GM12878 (cell line): ENCODE measurements around the gene NUDT3. TPM values are rescaled to one million over a fixed set of nuclear protein-coding genes. Genes with fewer than 3 reads are reported as not detected.

ENCODE experiments used
- ASH2L ChIP-seq: fragments of 300-600, 200-600 bp; sonication (generic); IDR thresholded peaks from 2 replicates; pipeline ENCODE4 v1.6.1; 2017; ENCODE audit warnings: low read depth, mild to moderate bottlenecking, borderline replicate concordance
- CBX3 ChIP-seq: fragments of 200-600 bp; sonication (generic); IDR thresholded peaks from 2 replicates; pipeline ENCODE4 v1.6.1; 2016; ENCODE audit warnings: low read depth, borderline replicate concordance
- HCFC1 ChIP-seq: fragments of 150-350 bp; IDR thresholded peaks from 2 replicates; pipeline ENCODE4 v1.6.1; 2014; ENCODE audit warnings: low read length
- IRF4 ChIP-seq: IDR thresholded peaks from 2 replicates; pipeline ENCODE4 v1.6.1; 2011; ENCODE audit warnings: low read depth, low read length
- MEF2B ChIP-seq: fragments of 450-650 bp; IDR thresholded peaks from 2 replicates; pipeline ENCODE4 v1.6.1; 2018; ENCODE audit warnings: mild to moderate bottlenecking, moderate library complexity; ENCODE audit not compliant: partially characterized antibody, poor library complexity, severe bottlenecking
- MYC ChIP-seq: IDR thresholded peaks from 2 replicates; pipeline ENCODE4 v1.6.1; 2011; ENCODE audit warnings: mild to moderate bottlenecking, low read length, moderate library complexity, inconsistent platforms; ENCODE audit not compliant: insufficient read depth, insufficient replicate concordance, insufficient read length, severe bottlenecking
- NFXL1 ChIP-seq: fragments of 450-650 bp; IDR thresholded peaks from 2 replicates; pipeline ENCODE4 v1.6.1; 2017; ENCODE audit warnings: antibody characterized with exemption, mild to moderate bottlenecking, borderline replicate concordance
- NKRF ChIP-seq: fragments of 450-650 bp; conservative IDR thresholded peaks from 2 replicates; pipeline ENCODE4 v1.6.1; 2017; ENCODE audit warnings: mild to moderate bottlenecking, moderate library complexity
- NR2C1 ChIP-seq: fragments of 450-650 bp; IDR thresholded peaks from 2 replicates; pipeline ENCODE4 v1.6.1; 2017; ENCODE audit warnings: antibody characterized with exemption, mild to moderate bottlenecking, moderate library complexity
- NR2C2 ChIP-seq: IDR thresholded peaks from 2 replicates; pipeline ENCODE4 v1.6.1; 2011; ENCODE audit warnings: borderline replicate concordance, low read depth; ENCODE audit not compliant: control insufficient read depth, insufficient read length
- PAX5 ChIP-seq: IDR thresholded peaks from 2 replicates; pipeline ENCODE4 v1.6.1; 2011; ENCODE audit warnings: low read depth, low read length, borderline replicate concordance
- PML ChIP-seq: IDR thresholded peaks from 2 replicates; pipeline ENCODE4 v1.6.1; 2012; ENCODE audit warnings: low read length, inconsistent platforms
- POLR2AphosphoS2 ChIP-seq: IDR thresholded peaks from 2 replicates; pipeline ENCODE4 v1.6.1; 2011; ENCODE audit warnings: low read depth, mild to moderate bottlenecking, low read length, improper control_type of control experiment, moderate library complexity
- RAD21 ChIP-seq: IDR thresholded peaks from 2 replicates; pipeline ENCODE4 v1.6.1; 2011; ENCODE audit warnings: mild to moderate bottlenecking, low read depth, low read length, moderate library complexity; ENCODE audit not compliant: insufficient read depth
- RAD51 ChIP-seq: fragments of 450-650 bp; IDR thresholded peaks from 2 replicates; pipeline ENCODE4 v1.6.1; 2016; ENCODE audit warnings: moderate library complexity, mild to moderate bottlenecking, inconsistent platforms
- RFX5 ChIP-seq: IDR thresholded peaks from 2 replicates; pipeline ENCODE4 v1.6.1; 2011; ENCODE audit warnings: low read depth, low read length, improper control_type of control experiment
- SIN3A ChIP-seq: IDR thresholded peaks from 2 replicates; pipeline ENCODE4 v1.6.1; 2012; ENCODE audit warnings: low read depth, low read length, improper control_type of control experiment
- SP1 ChIP-seq: IDR thresholded peaks from one replicate; pipeline ENCODE4 v1.6.1; 2011; ENCODE audit warnings: low read depth, low read length
- SREBF1 ChIP-seq: IDR thresholded peaks from 2 replicates; pipeline ENCODE4 v1.6.1; 2012; ENCODE audit warnings: mild to moderate bottlenecking, low read length
- ZNF687 ChIP-seq: fragments of 450-650 bp; IDR thresholded peaks from 2 replicates; pipeline ENCODE4 v1.6.1; 2017; ENCODE audit warnings: mild to moderate bottlenecking, moderate library complexity
- polyA plus RNA-seq, 11 experiments: library from polyadenylated mRNA; depleted of rRNA in 4 of 11; unstranded in 6 of 11; stranded (reverse) in 5 of 11; fragments of >200 nt; fragmentation: Nextera tagmentation in 4 of 11; fragmentation: Illumina TruSeq in 1 of 11; extraction: Ambion mirVana in 4 of 11; extraction: Trizol in 1 of 11; gene quantifications; 1 replicate in 1 of 11; 2 replicates in 10 of 11; pipeline versions ENCODE4 v1.2.1 to v1.2.3, GENCODE V29; 2011 to 2016; ENCODE audit warnings: inconsistent platforms in 2 of 11, missing spikeins in 2 of 11, low read depth in 1 of 11
- total RNA-seq, 4 experiments: library from RNA; depleted of rRNA in 3 of 4; stranded (reverse); fragments of >200 nt in 3 of 4; fragmentation: Illumina TruSeq in 1 of 4; extraction: Trizol in 1 of 4; gene quantifications; 2 replicates each; pipeline versions ENCODE4 v1.2.1 to v1.2.3, GENCODE V29; 2013 to 2021
- TF ChIP-seq, protein P1 (sequence below): fragments of 450-650 bp; formaldehyde crosslinking; IDR thresholded peaks from 2 replicates; pipeline ENCODE4 v1.4.0; 2020; ENCODE audit warnings: mild to moderate bottlenecking, moderate library complexity

Gene NUDT3
- total and polyA plus RNA-seq, 10 of the 15 experiments (the other 5 are each of a cell fraction or from before 2014, with no cell fraction given) = 2.4 to 32.3 (median 25.5) TPM

DNA sequence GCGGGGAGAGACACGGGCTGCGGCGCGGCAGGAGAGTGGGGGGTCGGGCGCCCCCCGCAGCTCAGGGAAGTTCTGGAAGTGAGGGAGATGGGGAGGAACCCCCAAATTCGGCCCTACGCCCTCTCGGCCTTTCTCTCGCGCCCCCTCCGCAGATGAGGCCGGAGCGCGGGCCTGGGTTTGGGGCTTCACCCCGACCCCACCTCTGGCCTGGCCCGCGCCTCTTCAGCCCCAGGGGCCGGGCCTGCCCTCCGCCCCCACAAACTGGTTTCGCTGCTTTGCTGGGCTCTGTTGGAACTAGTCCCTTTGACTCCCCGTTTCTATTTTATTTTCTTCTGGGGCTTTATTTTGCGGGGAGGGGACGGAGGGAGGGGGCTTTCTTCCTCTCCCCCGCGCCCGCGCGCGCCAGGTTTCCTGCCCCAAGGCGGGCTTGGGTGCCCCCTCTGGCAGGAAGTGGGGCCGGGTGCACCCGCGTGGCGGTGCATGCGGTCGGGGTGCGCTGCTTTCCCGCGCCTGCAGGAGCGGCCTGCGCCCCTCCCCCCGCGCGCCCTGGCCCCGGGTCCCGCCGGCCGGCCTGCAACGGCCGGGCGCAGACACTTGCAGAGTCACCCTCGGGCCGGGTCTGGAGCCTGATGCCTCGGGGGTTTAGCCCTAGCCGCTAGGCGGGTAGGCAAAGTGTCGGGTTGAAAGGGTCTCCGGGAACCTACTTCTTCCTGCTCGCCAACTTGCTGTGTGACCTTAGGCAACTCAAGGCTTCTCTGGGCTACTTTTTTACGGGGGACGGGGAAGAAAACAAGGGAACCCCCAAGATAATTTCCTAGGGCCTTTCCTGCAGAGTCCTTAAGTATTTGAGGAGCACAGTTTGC, 154.5 kb downstream of the NUDT3 start (continued):
- TF ChIP-seq ZNF687 (peak; percentile 72), RFX5 (no peak), SREBF1 (no peak), RAD51 (no peak), NFXL1 (no peak), ASH2L (peak; percentile 29; the same call in 1 of the 2 replicates), NKRF (peak; percentile 68), SP1 (no peak), NR2C2 (no peak), IRF4 (no peak), SIN3A (no peak), MYC (peak; percentile 87), POLR2AphosphoS2 (no peak), CBX3 (no peak), RAD21 (peak; percentile 26), NR2C1 (no peak), HCFC1 (no peak), MEF2B (peak; percentile 39), PML (no peak), PAX5 (peak; percentile 69; the same call in 1 of the 2 replicates)
- TF ChIP-seq, protein P1, sequence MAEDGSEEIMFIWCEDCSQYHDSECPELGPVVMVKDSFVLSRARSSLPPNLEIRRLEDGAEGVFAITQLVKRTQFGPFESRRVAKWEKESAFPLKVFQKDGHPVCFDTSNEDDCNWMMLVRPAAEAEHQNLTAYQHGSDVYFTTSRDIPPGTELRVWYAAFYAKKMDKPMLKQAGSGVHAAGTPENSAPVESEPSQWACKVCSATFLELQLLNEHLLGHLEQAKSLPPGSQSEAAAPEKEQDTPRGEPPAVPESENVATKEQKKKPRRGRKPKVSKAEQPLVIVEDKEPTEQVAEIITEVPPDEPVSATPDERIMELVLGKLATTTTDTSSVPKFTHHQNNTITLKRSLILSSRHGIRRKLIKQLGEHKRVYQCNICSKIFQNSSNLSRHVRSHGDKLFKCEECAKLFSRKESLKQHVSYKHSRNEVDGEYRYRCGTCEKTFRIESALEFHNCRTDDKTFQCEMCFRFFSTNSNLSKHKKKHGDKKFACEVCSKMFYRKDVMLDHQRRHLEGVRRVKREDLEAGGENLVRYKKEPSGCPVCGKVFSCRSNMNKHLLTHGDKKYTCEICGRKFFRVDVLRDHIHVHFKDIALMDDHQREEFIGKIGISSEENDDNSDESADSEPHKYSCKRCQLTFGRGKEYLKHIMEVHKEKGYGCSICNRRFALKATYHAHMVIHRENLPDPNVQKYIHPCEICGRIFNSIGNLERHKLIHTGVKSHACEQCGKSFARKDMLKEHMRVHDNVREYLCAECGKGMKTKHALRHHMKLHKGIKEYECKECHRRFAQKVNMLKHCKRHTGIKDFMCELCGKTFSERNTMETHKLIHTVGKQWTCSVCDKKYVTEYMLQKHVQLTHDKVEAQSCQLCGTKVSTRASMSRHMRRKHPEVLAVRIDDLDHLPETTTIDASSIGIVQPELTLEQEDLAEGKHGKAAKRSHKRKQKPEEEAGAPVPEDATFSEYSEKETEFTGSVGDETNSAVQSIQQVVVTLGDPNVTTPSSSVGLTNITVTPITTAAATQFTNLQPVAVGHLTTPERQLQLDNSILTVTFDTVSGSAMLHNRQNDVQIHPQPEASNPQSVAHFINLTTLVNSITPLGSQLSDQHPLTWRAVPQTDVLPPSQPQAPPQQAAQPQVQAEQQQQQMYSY = no peak
